H9 (cell line): ENCODE data around the gene KBTBD13. TPM values are rescaled to one million over a fixed set of nuclear protein-coding genes. Genes with fewer than 3 reads are reported as not detected.

Experiments
- DNase-seq: peaks from one replicate; pipeline ENCODE4 v3.0.0-alpha.2; 2017
- H2AFZ ChIP-seq: one replicate; pipeline ENCODE4 v1.6.1; 2013; ENCODE audit warnings: mild to moderate bottlenecking, low read length, control low read depth, moderate library complexity
- H2AK5ac ChIP-seq: 2 replicates; pipeline ENCODE4 v1.6.1; 2013; ENCODE audit warnings: low read length, control low read depth, mixed read lengths; ENCODE audit not compliant: insufficient read length
- H2BK120ac ChIP-seq: one replicate; pipeline ENCODE4 v1.6.1; 2013; ENCODE audit warnings: low read depth, mild to moderate bottlenecking, low read length, control low read depth, inconsistent platforms; ENCODE audit not compliant: poor library complexity, severe bottlenecking
- H2BK12ac ChIP-seq: 2 replicates; pipeline ENCODE4 v1.6.1; 2013; ENCODE audit warnings: low read length, control low read depth, mixed read lengths, low read depth; ENCODE audit not compliant: insufficient read length
- H2BK15ac ChIP-seq: 2 replicates; pipeline ENCODE4 v1.6.1; 2013; ENCODE audit warnings: low read depth, low read length, control low read depth
- H2BK20ac ChIP-seq: one replicate; pipeline ENCODE4 v1.6.1; 2013; ENCODE audit warnings: low read depth, mild to moderate bottlenecking, low read length, control low read depth, inconsistent platforms; ENCODE audit not compliant: poor library complexity, severe bottlenecking
- H2BK5ac ChIP-seq: 2 replicates; pipeline ENCODE4 v1.6.1; 2013; ENCODE audit warnings: low read length, control low read depth, mixed read lengths; ENCODE audit not compliant: insufficient read length
- H3K14ac ChIP-seq: 2 replicates; pipeline ENCODE4 v1.6.1; 2013; ENCODE audit warnings: low read length, control low read depth; ENCODE audit not compliant: insufficient read depth
- H3K18ac ChIP-seq: 2 replicates; pipeline ENCODE4 v1.6.1; 2013; ENCODE audit warnings: low read depth, mild to moderate bottlenecking, mixed read lengths, low read length, control low read depth; ENCODE audit not compliant: insufficient read length
- H3K23ac ChIP-seq: 2 replicates; pipeline ENCODE4 v1.6.1; 2013; ENCODE audit warnings: low read length, control low read depth, mixed read lengths, low read depth; ENCODE audit not compliant: insufficient read length
- H3K23me2 ChIP-seq: 2 replicates; pipeline ENCODE4 v1.6.1; 2013; ENCODE audit warnings: low read depth, mild to moderate bottlenecking, mixed read lengths, low read length, control low read depth; ENCODE audit not compliant: insufficient read length, poor library complexity, severe bottlenecking
- H3K27ac ChIP-seq: 2 replicates; pipeline ENCODE4 v1.5.1; 2013; ENCODE audit warnings: low read length, control low read depth, mixed read lengths, low read depth; ENCODE audit not compliant: insufficient read length
- H3K27me3 ChIP-seq: 2 replicates; pipeline ENCODE4 v1.6.1; 2013; ENCODE audit warnings: low read length, control low read depth, inconsistent platforms; ENCODE audit not compliant: insufficient read depth
- H3K4ac ChIP-seq: 2 replicates; pipeline ENCODE4 v1.6.1; 2013; ENCODE audit warnings: low read depth, mild to moderate bottlenecking, control low read depth, inconsistent platforms, low read length, moderate library complexity
- H3K4me1 ChIP-seq: 2 replicates; pipeline ENCODE4 v1.6.1; 2013; ENCODE audit warnings: low read length, control low read depth, inconsistent platforms; ENCODE audit not compliant: insufficient read depth
- H3K4me2 ChIP-seq: 2 replicates; pipeline ENCODE4 v1.6.1; 2013; ENCODE audit warnings: low read length, control low read depth, mixed read lengths; ENCODE audit not compliant: insufficient read length, insufficient read depth
- H3K56ac ChIP-seq: 2 replicates; pipeline ENCODE4 v1.6.1; 2013; ENCODE audit warnings: low read depth, mild to moderate bottlenecking, mixed read lengths, low read length, control low read depth; ENCODE audit not compliant: insufficient read length
- H3K79me1 ChIP-seq: 2 replicates; pipeline ENCODE4 v1.6.1; 2013; ENCODE audit warnings: low read depth, mild to moderate bottlenecking, moderate library complexity, low read length, control low read depth, inconsistent platforms; ENCODE audit not compliant: insufficient read depth, poor library complexity, severe bottlenecking
- H3K79me2 ChIP-seq: 2 replicates; pipeline ENCODE4 v1.6.1; 2013; ENCODE audit warnings: low read length, control low read depth, inconsistent platforms; ENCODE audit not compliant: insufficient read depth
- H3K9ac ChIP-seq: 2 replicates; pipeline ENCODE4 v1.6.1; 2013; ENCODE audit warnings: low read length, control low read depth, mixed read lengths; ENCODE audit not compliant: insufficient read length; ENCODE audit errors: extremely low read depth
- H3K9me3 ChIP-seq: one replicate; pipeline ENCODE4 v1.6.1; 2013; ENCODE audit warnings: low read depth, low read length, inconsistent platforms; ENCODE audit not compliant: control insufficient read depth
- H3T11ph ChIP-seq: one replicate; pipeline ENCODE4 v1.6.1; 2013; ENCODE audit warnings: mild to moderate bottlenecking, low read length, control low read depth, inconsistent platforms
- H4K20me1 ChIP-seq: one replicate; pipeline ENCODE4 v1.6.1; 2013; ENCODE audit not compliant: control insufficient read depth, insufficient read length, insufficient read depth
- H4K5ac ChIP-seq: 2 replicates; pipeline ENCODE4 v1.6.1; 2013; ENCODE audit warnings: low read depth, mild to moderate bottlenecking, mixed read lengths, low read length, control low read depth; ENCODE audit not compliant: insufficient read length
- H4K8ac ChIP-seq: replicated peaks from 2 replicates; pipeline ENCODE4 v1.6.1; 2013; ENCODE audit warnings: low read length, control low read depth, mixed read lengths, low read depth; ENCODE audit not compliant: insufficient read length
- H4K91ac ChIP-seq: 2 replicates; pipeline ENCODE4 v1.6.1; 2013; ENCODE audit warnings: low read depth, mild to moderate bottlenecking, moderate library complexity, mixed read lengths, low read length, control low read depth; ENCODE audit not compliant: insufficient read length
- H3K27ac Mint-ChIP-seq, 3 experiments: 2 replicates in 2 of 3; 3 replicates in 1 of 3; pipeline ENCODE4 v1.8.0; 2020 to 2021; ENCODE audit warnings: mixed read lengths in 3 of 3, mild to moderate bottlenecking in 1 of 3, moderate library complexity in 1 of 3
- H3K27me3 Mint-ChIP-seq: 2 replicates; pipeline ENCODE4 v1.8.0; 2021; ENCODE audit warnings: low read depth, mild to moderate bottlenecking, moderate library complexity, mixed read lengths
- H3K36me3 Mint-ChIP-seq, 3 experiments: 2 replicates in 2 of 3; 3 replicates in 1 of 3; pipeline ENCODE4 v1.8.0; 2020 to 2021; ENCODE audit warnings: low read depth in 3 of 3, mixed read lengths in 3 of 3; ENCODE audit not compliant: insufficient read depth in 1 of 3
- H3K4me1 Mint-ChIP-seq, 2 experiments: 2 replicates each; pipeline ENCODE4 v1.8.0; 2020; ENCODE audit warnings: mixed read lengths in 2 of 2
- H3K4me3 Mint-ChIP-seq, 2 experiments: 2 replicates in 1 of 2; 3 replicates in 1 of 2; pipeline ENCODE4 v1.8.0; 2020 to 2021; ENCODE audit warnings: mild to moderate bottlenecking in 2 of 2, mixed read lengths in 2 of 2, moderate library complexity in 1 of 2
- H3K9me3 Mint-ChIP-seq, 2 experiments: 2 replicates in 1 of 2; 3 replicates in 1 of 2; pipeline ENCODE4 v1.8.0; 2020; ENCODE audit warnings: mild to moderate bottlenecking in 2 of 2, mixed read lengths in 2 of 2, moderate library complexity in 1 of 2
- WGBS: extraction: QIAGEN DNeasy Blood & Tissue Kit; methylation state at CpG from one replicate; pipeline ENCODE4 v1.1.7; 2013; ENCODE audit warnings: missing lambda C conversion rate, low lambda C conversion rate, mixed read lengths; ENCODE audit not compliant: insufficient read length; ENCODE audit errors: extremely low coverage; 5-methylcytosine and 5-hydroxymethylcytosine counted together
- total RNA-seq: library from RNA; stranded (reverse); gene quantifications from 2 replicates; pipeline ENCODE4 v1.2.1, GENCODE V29; 2021
- TF ChIP-seq, protein P1 (sequence below): fragments of 200-600 bp; sonication (generic); conservative IDR thresholded peaks from 3 replicates; pipeline ENCODE4 v1.8.0; 2021; ENCODE audit warnings: antibody characterized with exemption, mild to moderate bottlenecking

Gene KBTBD13
- total RNA-seq, 1 experiment from 2014 or later = not detected

DNA sequence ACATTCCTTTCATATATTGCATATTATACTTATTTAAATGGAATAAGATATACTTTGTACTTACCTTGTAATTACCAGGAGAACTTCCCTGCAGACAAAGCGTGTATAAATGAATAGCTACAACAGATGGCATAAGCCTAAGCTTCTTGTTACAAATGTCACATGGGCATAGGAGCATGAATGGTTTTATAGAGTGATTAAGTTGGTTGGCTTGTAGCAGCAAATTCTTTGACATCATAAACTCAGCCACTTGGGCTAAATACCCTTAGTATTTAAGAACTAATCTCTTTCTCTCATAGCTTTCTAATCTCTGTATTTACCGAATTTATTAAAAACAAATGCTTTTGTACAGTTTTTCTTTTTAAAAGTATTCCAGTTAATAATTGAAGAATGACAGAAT, 38.5 kb downstream of the KBTBD13 start, which contains the start of gene UBAP1L:
Gene UBAP1L (minus strand): TSS at position 115 of the 400 bp plus-strand sequence. CDS start 8,985 bp downstream, outside the sequence.
- H2AFZ ChIP-seq = no peak within 1 kb of the TSS
- no peaks in the 10 kb centered on the region for H3K9me3 ChIP-seq
- no peak within 1 kb of the TSS for H3K4me2 ChIP-seq
- no peak within 1 kb of the TSS for H4K91ac ChIP-seq
- no peaks in the 10 kb centered on the region for H4K20me1 ChIP-seq
- H2BK20ac ChIP-seq = no peak within 1 kb of the TSS
- H4K8ac ChIP-seq = no peak within 1 kb of the TSS
- H3K4me1 ChIP-seq = no peaks in the 10 kb centered on the region
- TF ChIP-seq, protein P1, sequence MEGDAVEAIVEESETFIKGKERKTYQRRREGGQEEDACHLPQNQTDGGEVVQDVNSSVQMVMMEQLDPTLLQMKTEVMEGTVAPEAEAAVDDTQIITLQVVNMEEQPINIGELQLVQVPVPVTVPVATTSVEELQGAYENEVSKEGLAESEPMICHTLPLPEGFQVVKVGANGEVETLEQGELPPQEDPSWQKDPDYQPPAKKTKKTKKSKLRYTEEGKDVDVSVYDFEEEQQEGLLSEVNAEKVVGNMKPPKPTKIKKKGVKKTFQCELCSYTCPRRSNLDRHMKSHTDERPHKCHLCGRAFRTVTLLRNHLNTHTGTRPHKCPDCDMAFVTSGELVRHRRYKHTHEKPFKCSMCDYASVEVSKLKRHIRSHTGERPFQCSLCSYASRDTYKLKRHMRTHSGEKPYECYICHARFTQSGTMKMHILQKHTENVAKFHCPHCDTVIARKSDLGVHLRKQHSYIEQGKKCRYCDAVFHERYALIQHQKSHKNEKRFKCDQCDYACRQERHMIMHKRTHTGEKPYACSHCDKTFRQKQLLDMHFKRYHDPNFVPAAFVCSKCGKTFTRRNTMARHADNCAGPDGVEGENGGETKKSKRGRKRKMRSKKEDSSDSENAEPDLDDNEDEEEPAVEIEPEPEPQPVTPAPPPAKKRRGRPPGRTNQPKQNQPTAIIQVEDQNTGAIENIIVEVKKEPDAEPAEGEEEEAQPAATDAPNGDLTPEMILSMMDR = no peak
- no peak within 1 kb of the TSS for H3K18ac ChIP-seq
- H3T11ph ChIP-seq = no peak within 1 kb of the TSS
- H3K79me2 ChIP-seq = no peaks in the 10 kb centered on the region
- no peak within 1 kb of the TSS for H3K23ac ChIP-seq
- Mint-ChIP-seq H3K9me3 (no peaks in the 10 kb centered on the region; a peak in 1 of 5 replicates), H3K4me1 (peaks cover 2% of the 10 kb centered on the region in 2 experiments; a peak in 1 of 4 replicates), H3K4me3 (no peak within 1 kb of the TSS), H3K36me3 (peaks cover 16 to 49% (median 27%) of the 10 kb centered on the region in 3 experiments; a peak in 6 of 7 replicates), H3K27ac (no peak within 1 kb of the TSS), H3K27me3 (no peaks in the 10 kb centered on the region)
- no peak within 1 kb of the TSS for H2BK5ac ChIP-seq
- H2AK5ac ChIP-seq = no peak within 1 kb of the TSS
- H3K23me2 ChIP-seq = no peaks in the 10 kb centered on the region
- no peak within 1 kb of the TSS for H2BK12ac ChIP-seq
- no peak within 1 kb of the TSS for H3K9ac ChIP-seq
- H4K5ac ChIP-seq = no peak within 1 kb of the TSS
- no peak within 1 kb of the TSS for H3K27ac ChIP-seq
- H3K4ac ChIP-seq = no peak within 1 kb of the TSS
- H3K14ac ChIP-seq = no peak within 1 kb of the TSS
- DNase-seq = no peak
- no CpG with 5 or more reads among the region's 2 CpGs for WGBS
- no peak within 1 kb of the TSS for H2BK120ac ChIP-seq
- no peak within 1 kb of the TSS for H2BK15ac ChIP-seq
- H3K27me3 ChIP-seq = no peaks in the 10 kb centered on the region
- no peak within 1 kb of the TSS for H3K56ac ChIP-seq
- H3K79me1 ChIP-seq = no peaks in the 10 kb centered on the region
